Measurements from ENCODE around the gene KIF26A.

- TF ChIP-seq POLR2A (IDR thresholded peaks at IDR 0.05), result no peak
- TF ChIP-seq POLR2AphosphoS5 (IDR thresholded peaks at IDR 0.05), result no peak
These were observed 9.4 kb upstream of the KIF26A start for GRCh38 chr14:104128981-104129380.

All from breast epithelium (tissue), 3 donors.